H9 (cell line): ENCODE measurements around the gene ANKRD65. TPM values are rescaled to one million over a fixed set of nuclear protein-coding genes. Genes with fewer than 3 reads are reported as not detected.
"Not testable (repeated sequence)": the region's sequence is repeated elsewhere in the genome, so short reads cannot be mapped to it uniquely, and the experiment has no call there.

Experiments
- DNase-seq: peaks from one replicate; pipeline ENCODE4 v3.0.0-alpha.2; 2017
- H2AFZ ChIP-seq: one replicate; pipeline ENCODE4 v1.6.1; 2013; ENCODE audit warnings: mild to moderate bottlenecking, low read length, control low read depth, moderate library complexity
- H2AK5ac ChIP-seq: 2 replicates; pipeline ENCODE4 v1.6.1; 2013; ENCODE audit warnings: low read length, control low read depth, mixed read lengths; ENCODE audit not compliant: insufficient read length
- H2BK120ac ChIP-seq: one replicate; pipeline ENCODE4 v1.6.1; 2013; ENCODE audit warnings: low read depth, mild to moderate bottlenecking, low read length, control low read depth, inconsistent platforms; ENCODE audit not compliant: poor library complexity, severe bottlenecking
- H2BK12ac ChIP-seq: 2 replicates; pipeline ENCODE4 v1.6.1; 2013; ENCODE audit warnings: low read length, control low read depth, mixed read lengths, low read depth; ENCODE audit not compliant: insufficient read length
- H2BK15ac ChIP-seq: 2 replicates; pipeline ENCODE4 v1.6.1; 2013; ENCODE audit warnings: low read depth, low read length, control low read depth
- H2BK20ac ChIP-seq: one replicate; pipeline ENCODE4 v1.6.1; 2013; ENCODE audit warnings: low read depth, mild to moderate bottlenecking, low read length, control low read depth, inconsistent platforms; ENCODE audit not compliant: poor library complexity, severe bottlenecking
- H2BK5ac ChIP-seq: 2 replicates; pipeline ENCODE4 v1.6.1; 2013; ENCODE audit warnings: low read length, control low read depth, mixed read lengths; ENCODE audit not compliant: insufficient read length
- H3K14ac ChIP-seq: 2 replicates; pipeline ENCODE4 v1.6.1; 2013; ENCODE audit warnings: low read length, control low read depth; ENCODE audit not compliant: insufficient read depth
- H3K18ac ChIP-seq: 2 replicates; pipeline ENCODE4 v1.6.1; 2013; ENCODE audit warnings: low read depth, mild to moderate bottlenecking, mixed read lengths, low read length, control low read depth; ENCODE audit not compliant: insufficient read length
- H3K23ac ChIP-seq: 2 replicates; pipeline ENCODE4 v1.6.1; 2013; ENCODE audit warnings: low read length, control low read depth, mixed read lengths, low read depth; ENCODE audit not compliant: insufficient read length
- H3K23me2 ChIP-seq: 2 replicates; pipeline ENCODE4 v1.6.1; 2013; ENCODE audit warnings: low read depth, mild to moderate bottlenecking, mixed read lengths, low read length, control low read depth; ENCODE audit not compliant: insufficient read length, poor library complexity, severe bottlenecking
- H3K27ac ChIP-seq: 2 replicates; pipeline ENCODE4 v1.5.1; 2013; ENCODE audit warnings: low read length, control low read depth, mixed read lengths, low read depth; ENCODE audit not compliant: insufficient read length
- H3K27me3 ChIP-seq: 2 replicates; pipeline ENCODE4 v1.6.1; 2013; ENCODE audit warnings: low read length, control low read depth, inconsistent platforms; ENCODE audit not compliant: insufficient read depth
- H3K4ac ChIP-seq: 2 replicates; pipeline ENCODE4 v1.6.1; 2013; ENCODE audit warnings: low read depth, mild to moderate bottlenecking, control low read depth, inconsistent platforms, low read length, moderate library complexity
- H3K4me1 ChIP-seq: 2 replicates; pipeline ENCODE4 v1.6.1; 2013; ENCODE audit warnings: low read length, control low read depth, inconsistent platforms; ENCODE audit not compliant: insufficient read depth
- H3K4me2 ChIP-seq: 2 replicates; pipeline ENCODE4 v1.6.1; 2013; ENCODE audit warnings: low read length, control low read depth, mixed read lengths; ENCODE audit not compliant: insufficient read length, insufficient read depth
- H3K56ac ChIP-seq: 2 replicates; pipeline ENCODE4 v1.6.1; 2013; ENCODE audit warnings: low read depth, mild to moderate bottlenecking, mixed read lengths, low read length, control low read depth; ENCODE audit not compliant: insufficient read length
- H3K79me1 ChIP-seq: 2 replicates; pipeline ENCODE4 v1.6.1; 2013; ENCODE audit warnings: low read depth, mild to moderate bottlenecking, moderate library complexity, low read length, control low read depth, inconsistent platforms; ENCODE audit not compliant: insufficient read depth, poor library complexity, severe bottlenecking
- H3K79me2 ChIP-seq: 2 replicates; pipeline ENCODE4 v1.6.1; 2013; ENCODE audit warnings: low read length, control low read depth, inconsistent platforms; ENCODE audit not compliant: insufficient read depth
- H3K9ac ChIP-seq: 2 replicates; pipeline ENCODE4 v1.6.1; 2013; ENCODE audit warnings: low read length, control low read depth, mixed read lengths; ENCODE audit not compliant: insufficient read length; ENCODE audit errors: extremely low read depth
- H3K9me3 ChIP-seq: one replicate; pipeline ENCODE4 v1.6.1; 2013; ENCODE audit warnings: low read depth, low read length, inconsistent platforms; ENCODE audit not compliant: control insufficient read depth
- H3T11ph ChIP-seq: one replicate; pipeline ENCODE4 v1.6.1; 2013; ENCODE audit warnings: mild to moderate bottlenecking, low read length, control low read depth, inconsistent platforms
- H4K20me1 ChIP-seq: one replicate; pipeline ENCODE4 v1.6.1; 2013; ENCODE audit not compliant: control insufficient read depth, insufficient read length, insufficient read depth
- H4K5ac ChIP-seq: 2 replicates; pipeline ENCODE4 v1.6.1; 2013; ENCODE audit warnings: low read depth, mild to moderate bottlenecking, mixed read lengths, low read length, control low read depth; ENCODE audit not compliant: insufficient read length
- H4K8ac ChIP-seq: replicated peaks from 2 replicates; pipeline ENCODE4 v1.6.1; 2013; ENCODE audit warnings: low read length, control low read depth, mixed read lengths, low read depth; ENCODE audit not compliant: insufficient read length
- H4K91ac ChIP-seq: 2 replicates; pipeline ENCODE4 v1.6.1; 2013; ENCODE audit warnings: low read depth, mild to moderate bottlenecking, moderate library complexity, mixed read lengths, low read length, control low read depth; ENCODE audit not compliant: insufficient read length
- H3K27ac Mint-ChIP-seq, 3 experiments: 2 replicates in 2 of 3; 3 replicates in 1 of 3; pipeline ENCODE4 v1.8.0; 2020 to 2021; ENCODE audit warnings: mixed read lengths in 3 of 3, mild to moderate bottlenecking in 1 of 3, moderate library complexity in 1 of 3
- H3K27me3 Mint-ChIP-seq: 2 replicates; pipeline ENCODE4 v1.8.0; 2021; ENCODE audit warnings: low read depth, mild to moderate bottlenecking, moderate library complexity, mixed read lengths
- H3K36me3 Mint-ChIP-seq, 3 experiments: 2 replicates in 2 of 3; 3 replicates in 1 of 3; pipeline ENCODE4 v1.8.0; 2020 to 2021; ENCODE audit warnings: low read depth in 3 of 3, mixed read lengths in 3 of 3; ENCODE audit not compliant: insufficient read depth in 1 of 3
- H3K4me1 Mint-ChIP-seq, 2 experiments: 2 replicates each; pipeline ENCODE4 v1.8.0; 2020; ENCODE audit warnings: mixed read lengths in 2 of 2
- H3K4me3 Mint-ChIP-seq, 2 experiments: 2 replicates in 1 of 2; 3 replicates in 1 of 2; pipeline ENCODE4 v1.8.0; 2020 to 2021; ENCODE audit warnings: mild to moderate bottlenecking in 2 of 2, mixed read lengths in 2 of 2, moderate library complexity in 1 of 2
- H3K9me3 Mint-ChIP-seq, 2 experiments: 2 replicates in 1 of 2; 3 replicates in 1 of 2; pipeline ENCODE4 v1.8.0; 2020; ENCODE audit warnings: mild to moderate bottlenecking in 2 of 2, mixed read lengths in 2 of 2, moderate library complexity in 1 of 2
- CTCF ChIP-seq: fragments of 200-600 bp; sonication (generic); conservative IDR thresholded peaks from 3 replicates; pipeline ENCODE4 v1.8.0; 2021; ENCODE audit warnings: antibody characterized with exemption, mild to moderate bottlenecking
- WGBS: extraction: QIAGEN DNeasy Blood & Tissue Kit; methylation state at CpG from one replicate; pipeline ENCODE4 v1.1.7; 2013; ENCODE audit warnings: missing lambda C conversion rate, low lambda C conversion rate, mixed read lengths; ENCODE audit not compliant: insufficient read length; ENCODE audit errors: extremely low coverage; 5-methylcytosine and 5-hydroxymethylcytosine counted together
- total RNA-seq: library from RNA; stranded (reverse); gene quantifications from 2 replicates; pipeline ENCODE4 v1.2.1, GENCODE V29; 2021

Gene ANKRD65
- total RNA-seq, 1 experiment from 2014 or later = 3.1 TPM

- no peak overlapping the region for H3K4me3 Mint-ChIP-seq
- H3K9ac ChIP-seq = no peak overlapping the region
- no peak overlapping the region for H3T11ph ChIP-seq
- H4K8ac ChIP-seq = no peak overlapping the region
- H2BK120ac ChIP-seq = no peak overlapping the region
- no peaks in the 10 kb centered on the region for H3K4me1 Mint-ChIP-seq
- H3K36me3 Mint-ChIP-seq = no peaks in the 10 kb centered on the region
- no peaks in the 10 kb centered on the region for H3K9me3 ChIP-seq
- no peaks in the 10 kb centered on the region for H3K27me3 ChIP-seq
- H3K27ac Mint-ChIP-seq = no peak overlapping the region
- H3K23ac ChIP-seq = no peak overlapping the region
- H4K91ac ChIP-seq = no peak overlapping the region
- no peak overlapping the region for H2AFZ ChIP-seq
- no peaks in the 10 kb centered on the region for H3K79me1 ChIP-seq
- no peak overlapping the region for H3K14ac ChIP-seq
- H4K20me1 ChIP-seq = no peaks in the 10 kb centered on the region
- no peaks in the 10 kb centered on the region for H3K27me3 Mint-ChIP-seq
- H3K79me2 ChIP-seq = no peaks in the 10 kb centered on the region
- H2BK12ac ChIP-seq = no peak overlapping the region
- H3K4ac ChIP-seq = no peak overlapping the region
- H3K4me1 ChIP-seq = no peaks in the 10 kb centered on the region
- no peaks in the 10 kb centered on the region for H3K23me2 ChIP-seq
- H4K5ac ChIP-seq = no peak overlapping the region
- no peak overlapping the region for H2BK15ac ChIP-seq
- no peak for TF ChIP-seq CTCF
- H3K4me2 ChIP-seq = no peak overlapping the region
- H2BK5ac ChIP-seq = no peak overlapping the region
- no CpG with 5 or more reads among the region's 30 CpGs for WGBS
- H3K18ac ChIP-seq = no peak overlapping the region
- no peaks in the 10 kb centered on the region for H3K9me3 Mint-ChIP-seq
- no peak overlapping the region for H3K27ac ChIP-seq
- no peak for DNase-seq
- no peak overlapping the region for H3K56ac ChIP-seq
- H2BK20ac ChIP-seq = no peak overlapping the region
- H2AK5ac ChIP-seq = no peak overlapping the region
These were observed 34.3 kb upstream of the ANKRD65 start for GRCh38 chr1:1455366-1455884.

DNA sequence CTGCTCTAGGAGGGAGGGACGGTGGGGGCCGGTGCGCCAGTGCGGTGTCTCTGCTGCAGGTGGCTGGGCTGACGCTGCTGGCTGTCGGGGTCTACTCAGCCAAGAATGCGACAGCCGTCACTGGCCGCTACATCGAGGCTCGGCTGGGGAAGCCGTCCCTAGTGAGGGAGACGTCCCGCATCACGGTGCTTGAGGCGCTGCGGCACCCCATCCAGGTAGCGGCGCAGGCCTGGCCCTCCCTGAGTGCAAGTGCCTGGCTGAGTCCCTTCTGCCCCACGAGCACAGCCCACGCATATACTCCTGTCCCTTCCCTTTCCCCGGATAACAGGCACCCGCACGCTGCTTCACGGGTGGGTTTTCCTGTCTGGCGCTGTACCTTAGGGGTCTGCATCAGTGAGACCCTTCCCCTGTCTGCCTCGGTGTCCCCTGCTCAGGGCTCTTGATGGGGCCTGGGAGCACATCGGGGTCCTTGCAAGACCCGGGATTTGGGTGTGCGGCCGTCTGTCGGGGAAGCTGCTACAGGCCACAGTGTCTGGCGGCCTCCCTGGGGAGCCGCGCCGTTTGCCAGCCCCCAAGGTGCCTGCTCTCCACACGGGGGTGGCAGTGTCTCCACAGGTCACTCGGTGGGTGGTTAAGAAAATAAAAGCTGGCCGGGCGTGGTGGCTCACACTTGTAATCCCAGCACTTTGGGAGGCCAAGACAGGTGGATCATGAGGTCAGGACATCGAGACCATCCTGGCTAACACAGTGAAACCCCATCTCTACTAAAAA is 33.4 kb upstream of the ANKRD65 start:
- not testable (repeated sequence) for H3K27me3 ChIP-seq, H3K23ac ChIP-seq, H3K27ac ChIP-seq, H4K91ac ChIP-seq, H3K9me3 ChIP-seq, H3K79me1 ChIP-seq, H3K9ac ChIP-seq, H3K4me2 ChIP-seq, H2AFZ ChIP-seq, H2BK20ac ChIP-seq, H2BK5ac ChIP-seq, H3K4me1 Mint-ChIP-seq, H3K9me3 Mint-ChIP-seq, DNase-seq, H2BK15ac ChIP-seq, H2BK120ac ChIP-seq, H2AK5ac ChIP-seq, H3K14ac ChIP-seq, H4K8ac ChIP-seq, H3K36me3 Mint-ChIP-seq, H3K4me1 ChIP-seq, H4K5ac ChIP-seq, H4K20me1 ChIP-seq, H2BK12ac ChIP-seq, H3K4ac ChIP-seq, H3K27ac Mint-ChIP-seq, H3K23me2 ChIP-seq, H3K18ac ChIP-seq, H3K27me3 Mint-ChIP-seq, H3K4me3 Mint-ChIP-seq, H3K56ac ChIP-seq, H3K79me2 ChIP-seq, H3T11ph ChIP-seq
- no CpG with 5 or more reads among the region's 41 CpGs for WGBS
